22Rv1 (cell line): Measurements from ENCODE around the gene TMX2.

ENCODE experiments used
- ZFX ChIP-seq: fragments of 450-650 bp; IDR thresholded peaks from 2 replicates; pipeline ENCODE4 v1.6.1; 2017; ENCODE audit warnings: antibody characterized with exemption, borderline replicate concordance
- TF ChIP-seq, protein P1 (sequence below): fragments of 450-650 bp; IDR thresholded peaks from 2 replicates; pipeline ENCODE4 v1.5.1; 2017; ENCODE audit warnings: mild to moderate bottlenecking

- TF ChIP-seq, protein P1, sequence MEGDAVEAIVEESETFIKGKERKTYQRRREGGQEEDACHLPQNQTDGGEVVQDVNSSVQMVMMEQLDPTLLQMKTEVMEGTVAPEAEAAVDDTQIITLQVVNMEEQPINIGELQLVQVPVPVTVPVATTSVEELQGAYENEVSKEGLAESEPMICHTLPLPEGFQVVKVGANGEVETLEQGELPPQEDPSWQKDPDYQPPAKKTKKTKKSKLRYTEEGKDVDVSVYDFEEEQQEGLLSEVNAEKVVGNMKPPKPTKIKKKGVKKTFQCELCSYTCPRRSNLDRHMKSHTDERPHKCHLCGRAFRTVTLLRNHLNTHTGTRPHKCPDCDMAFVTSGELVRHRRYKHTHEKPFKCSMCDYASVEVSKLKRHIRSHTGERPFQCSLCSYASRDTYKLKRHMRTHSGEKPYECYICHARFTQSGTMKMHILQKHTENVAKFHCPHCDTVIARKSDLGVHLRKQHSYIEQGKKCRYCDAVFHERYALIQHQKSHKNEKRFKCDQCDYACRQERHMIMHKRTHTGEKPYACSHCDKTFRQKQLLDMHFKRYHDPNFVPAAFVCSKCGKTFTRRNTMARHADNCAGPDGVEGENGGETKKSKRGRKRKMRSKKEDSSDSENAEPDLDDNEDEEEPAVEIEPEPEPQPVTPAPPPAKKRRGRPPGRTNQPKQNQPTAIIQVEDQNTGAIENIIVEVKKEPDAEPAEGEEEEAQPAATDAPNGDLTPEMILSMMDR: no peak
- TF ChIP-seq ZFX: no peak
Observed at GRCh38 chr11:57681168-57681567, 31.2 kb upstream of the TMX2 start.
